ENCODE measurements around the gene AHNAK. TPM values are rescaled to one million over a fixed set of nuclear protein-coding genes. Genes with fewer than 3 reads are reported as not detected.

AHNAK gene
- total and polyA plus RNA-seq, 8 donors = 176 to 636 (median 219) TPM

- no peak for DNase-seq
- H3K27me3 ChIP-seq = no peaks in the 10 kb centered on the region
- no peak overlapping the region for H3K4me3 ChIP-seq
- TF ChIP-seq, protein P1, sequence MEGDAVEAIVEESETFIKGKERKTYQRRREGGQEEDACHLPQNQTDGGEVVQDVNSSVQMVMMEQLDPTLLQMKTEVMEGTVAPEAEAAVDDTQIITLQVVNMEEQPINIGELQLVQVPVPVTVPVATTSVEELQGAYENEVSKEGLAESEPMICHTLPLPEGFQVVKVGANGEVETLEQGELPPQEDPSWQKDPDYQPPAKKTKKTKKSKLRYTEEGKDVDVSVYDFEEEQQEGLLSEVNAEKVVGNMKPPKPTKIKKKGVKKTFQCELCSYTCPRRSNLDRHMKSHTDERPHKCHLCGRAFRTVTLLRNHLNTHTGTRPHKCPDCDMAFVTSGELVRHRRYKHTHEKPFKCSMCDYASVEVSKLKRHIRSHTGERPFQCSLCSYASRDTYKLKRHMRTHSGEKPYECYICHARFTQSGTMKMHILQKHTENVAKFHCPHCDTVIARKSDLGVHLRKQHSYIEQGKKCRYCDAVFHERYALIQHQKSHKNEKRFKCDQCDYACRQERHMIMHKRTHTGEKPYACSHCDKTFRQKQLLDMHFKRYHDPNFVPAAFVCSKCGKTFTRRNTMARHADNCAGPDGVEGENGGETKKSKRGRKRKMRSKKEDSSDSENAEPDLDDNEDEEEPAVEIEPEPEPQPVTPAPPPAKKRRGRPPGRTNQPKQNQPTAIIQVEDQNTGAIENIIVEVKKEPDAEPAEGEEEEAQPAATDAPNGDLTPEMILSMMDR (IDR thresholded peaks at IDR 0.05) = no peak
- ATAC-seq = no peak
- H3K4me1 ChIP-seq = peaks cover 3 to 10% of the 10 kb centered on the region in 2 donors
- H3K9me3 ChIP-seq = no peaks in the 10 kb centered on the region
- intact Hi-C loops (cut with DNase I) = loop anchor here in 1 of 2 donors (5.0 kb wide), 1 partner anchor 308 kb away; no protein-coding TSS in a partner anchor
- H3K27ac ChIP-seq = no peak overlapping the region
- no peaks in the 10 kb centered on the region for H3K36me3 ChIP-seq
Measured at GRCh38 chr11:62383822-62384221, 162.8 kb downstream of the AHNAK start.

Small RNA genes within 50 kb of the gene (microRNA-seq; reads per million reads assigned to microRNA genes)
- 0.55 to 1.2 reads per million in 2 donors for gene MIR6747

Other genes starting within 250 kb of the AHNAK start
- gene SCGB1D4, start 247.7 kb downstream of the AHNAK start, total RNA-seq = not detected
- gene SCGB1D4, start 247.7 kb downstream of the AHNAK start, polyA plus RNA-seq (ENCODE audit: insufficient read length in 6 of 6) = not detected
- 10 to 100 TPM; 12.8 to 26.6 TPM for gene ASRGL1, start 209.4 kb downstream of the AHNAK start, total RNA-seq
- 1 to 10 TPM; 1.9 to 3.6 (median 2.9) TPM for gene ASRGL1, start 209.4 kb downstream of the AHNAK start, polyA plus RNA-seq (ENCODE audit: insufficient read length in 6 of 6)
- 100 to 1,000 TPM in 1 of 2 donors, 1 to 10 TPM in 1; 3.5 to 397 TPM for gene SCGB1A1, start 127.8 kb downstream of the AHNAK start, total RNA-seq
- 10 to 100 TPM in 5 of 6 donors, 1 to 10 TPM in 1; 5.9 to 49.7 (median 19.0) TPM for gene SCGB1A1, start 127.8 kb downstream of the AHNAK start, polyA plus RNA-seq (ENCODE audit: insufficient read length in 6 of 6)
- gene EEF1G, start 27.1 kb upstream of the AHNAK start, total RNA-seq = 1,000 to 10,000 TPM in 1 of 2 donors, 100 to 1,000 TPM in 1; 973 to 1,076 TPM
- gene EEF1G, start 27.1 kb upstream of the AHNAK start, polyA plus RNA-seq (ENCODE audit: insufficient read length in 6 of 6) = 1,000 to 10,000 TPM; 2,175 to 2,492 (median 2,304) TPM
- 10 to 100 TPM; 12.6 to 19.8 TPM for gene TUT1, start 44.7 kb upstream of the AHNAK start, total RNA-seq
- gene TUT1, start 44.7 kb upstream of the AHNAK start, polyA plus RNA-seq (ENCODE audit: insufficient read length in 6 of 6) = 10 to 100 TPM; 21.9 to 27.8 (median 23.4) TPM
- 10 to 100 TPM; 67.1 to 86.0 TPM for gene MTA2, start 55.1 kb upstream of the AHNAK start, total RNA-seq
- gene MTA2, start 55.1 kb upstream of the AHNAK start, polyA plus RNA-seq (ENCODE audit: insufficient read length in 6 of 6) = 100 to 1,000 TPM in 2 of 6 donors, 10 to 100 TPM in 4; 90.1 to 110 (median 97.4) TPM
- 10 to 100 TPM; 61.5 to 82.5 TPM for gene EML3, start 66.0 kb upstream of the AHNAK start, total RNA-seq
- 10 to 100 TPM; 39.3 to 58.5 (median 53.5) TPM for gene EML3, start 66.0 kb upstream of the AHNAK start, polyA plus RNA-seq (ENCODE audit: insufficient read length in 6 of 6)
- 1 to 10 TPM; 4.3 to 5.2 TPM for gene ROM1, start 66.5 kb upstream of the AHNAK start, total RNA-seq
- 1 to 10 TPM; 3.4 to 6.5 (median 5.9) TPM for gene ROM1, start 66.5 kb upstream of the AHNAK start, polyA plus RNA-seq (ENCODE audit: insufficient read length in 6 of 6)
- 10 to 100 TPM; 44.1 to 46.2 TPM for gene B3GAT3, start 75.2 kb upstream of the AHNAK start, total RNA-seq
- 10 to 100 TPM; 19.0 to 35.6 (median 25.0) TPM for gene B3GAT3, start 75.2 kb upstream of the AHNAK start, polyA plus RNA-seq (ENCODE audit: insufficient read length in 6 of 6)
- 100 to 1,000 TPM; 270 to 325 TPM for gene GANAB, start 99.8 kb upstream of the AHNAK start, total RNA-seq
- gene GANAB, start 99.8 kb upstream of the AHNAK start, polyA plus RNA-seq (ENCODE audit: insufficient read length in 6 of 6) = 100 to 1,000 TPM; 287 to 341 (median 312) TPM
- gene INTS5, start 106.5 kb upstream of the AHNAK start, total RNA-seq = 10 to 100 TPM; 24.2 to 27.1 TPM
- 10 to 100 TPM; 12.7 to 18.4 (median 17.5) TPM for gene INTS5, start 106.5 kb upstream of the AHNAK start, polyA plus RNA-seq (ENCODE audit: insufficient read length in 6 of 6)
- 10 to 100 TPM; 46.2 to 65.5 TPM for gene C11orf98, start 118.4 kb upstream of the AHNAK start, total RNA-seq
- 10 to 100 TPM; 42.6 to 64.7 (median 51.1) TPM for gene C11orf98, start 118.4 kb upstream of the AHNAK start, polyA plus RNA-seq (ENCODE audit: insufficient read length in 6 of 6)
- gene CSKMT, start 118.5 kb upstream of the AHNAK start, total RNA-seq = 10 to 100 TPM; 12.8 to 21.8 TPM
- 1 to 10 TPM; 5.1 to 7.4 (median 6.0) TPM for gene CSKMT, start 118.5 kb upstream of the AHNAK start, polyA plus RNA-seq (ENCODE audit: insufficient read length in 6 of 6)
- 1 to 10 TPM; 6.6 to 6.7 TPM for gene UQCC3, start 124.9 kb upstream of the AHNAK start, total RNA-seq
- gene UQCC3, start 124.9 kb upstream of the AHNAK start, polyA plus RNA-seq (ENCODE audit: insufficient read length in 6 of 6) = 1 to 10 TPM; 6.2 to 9.0 (median 6.8) TPM
- 1 to 10 TPM; 6.0 to 8.2 TPM for gene LBHD1, start 125.5 kb upstream of the AHNAK start, total RNA-seq
- gene LBHD1, start 125.5 kb upstream of the AHNAK start, polyA plus RNA-seq (ENCODE audit: insufficient read length in 6 of 6) = 1 to 10 TPM; 4.4 to 9.9 (median 8.2) TPM
- 10 to 100 TPM; 67.5 to 74.4 TPM for gene UBXN1, start 132.3 kb upstream of the AHNAK start, total RNA-seq
- gene UBXN1, start 132.3 kb upstream of the AHNAK start, polyA plus RNA-seq (ENCODE audit: insufficient read length in 6 of 6) = 100 to 1,000 TPM; 140 to 169 (median 157) TPM
- gene LRRN4CL, start 142.7 kb upstream of the AHNAK start, total RNA-seq = 1 to 10 TPM in 1 of 2 donors, under 1 TPM in 1; 0.32 to 2.0 TPM
- gene LRRN4CL, start 142.7 kb upstream of the AHNAK start, polyA plus RNA-seq (ENCODE audit: insufficient read length in 6 of 6) = 1 to 10 TPM in 1 of 6 donors, under 1 TPM in 5; 0.32 to 1.2 (median 0.69) TPM
- gene BSCL2, start 160.6 kb upstream of the AHNAK start, total RNA-seq = 100 to 1,000 TPM in 1 of 2 donors, 10 to 100 TPM in 1; 77.8 to 109 TPM
- 10 to 100 TPM; 39.9 to 51.9 (median 46.3) TPM for gene BSCL2, start 160.6 kb upstream of the AHNAK start, polyA plus RNA-seq (ENCODE audit: insufficient read length in 6 of 6)
- gene GNG3, start 160.9 kb upstream of the AHNAK start, total RNA-seq = under 1 TPM in 1 of 2 donors, not detected in 1; 0.42 TPM
- 1 to 10 TPM; 1.5 to 1.9 (median 1.6) TPM for gene GNG3, start 160.9 kb upstream of the AHNAK start, polyA plus RNA-seq (ENCODE audit: insufficient read length in 6 of 6)
- 10 to 100 TPM; 31.8 to 43.2 TPM for gene HNRNPUL2, start 180.7 kb upstream of the AHNAK start, total RNA-seq
- gene HNRNPUL2, start 180.7 kb upstream of the AHNAK start, polyA plus RNA-seq (ENCODE audit: insufficient read length in 6 of 6) = 10 to 100 TPM; 79.9 to 95.4 (median 91.2) TPM
- gene TTC9C, start 181.7 kb upstream of the AHNAK start, total RNA-seq = 10 to 100 TPM; 32.2 to 33.0 TPM
- 10 to 100 TPM; 36.9 to 43.4 (median 39.8) TPM for gene TTC9C, start 181.7 kb upstream of the AHNAK start, polyA plus RNA-seq (ENCODE audit: insufficient read length in 6 of 6)
- 10 to 100 TPM; 11.2 TPM for gene ZBTB3, start 207.4 kb upstream of the AHNAK start, total RNA-seq
- 1 to 10 TPM; 7.3 to 9.6 (median 8.3) TPM for gene ZBTB3, start 207.4 kb upstream of the AHNAK start, polyA plus RNA-seq (ENCODE audit: insufficient read length in 6 of 6)
- 10 to 100 TPM; 64.9 to 70.3 TPM for gene POLR2G, start 214.8 kb upstream of the AHNAK start, total RNA-seq
- gene POLR2G, start 214.8 kb upstream of the AHNAK start, polyA plus RNA-seq (ENCODE audit: insufficient read length in 6 of 6) = 100 to 1,000 TPM; 135 to 159 (median 148) TPM
- 10 to 100 TPM; 14.5 to 24.9 TPM for gene TAF6L, start 224.6 kb upstream of the AHNAK start, total RNA-seq
- gene TAF6L, start 224.6 kb upstream of the AHNAK start, polyA plus RNA-seq (ENCODE audit: insufficient read length in 6 of 6) = 10 to 100 TPM; 26.6 to 35.2 (median 30.3) TPM
- gene TMEM179B, start 240.6 kb upstream of the AHNAK start, total RNA-seq = 10 to 100 TPM; 52.7 to 58.7 TPM
- 10 to 100 TPM; 43.9 to 56.7 (median 49.8) TPM for gene TMEM179B, start 240.6 kb upstream of the AHNAK start, polyA plus RNA-seq (ENCODE audit: insufficient read length in 6 of 6)
- 10 to 100 TPM; 15.7 to 16.2 TPM for gene TMEM223, start 245.2 kb upstream of the AHNAK start, total RNA-seq
- 10 to 100 TPM; 19.6 to 26.4 (median 20.7) TPM for gene TMEM223, start 245.2 kb upstream of the AHNAK start, polyA plus RNA-seq (ENCODE audit: insufficient read length in 6 of 6)

Measured in left lung (tissue), 10 donors.